CD8-positive, alpha-beta memory T cell (primary cell): ENCODE data around the gene CSTF1. TPM values are rescaled to one million over a fixed set of nuclear protein-coding genes. Genes with fewer than 3 reads are reported as not detected.

Experiments
- CTCF ChIA-PET: fragments of 350-600 bp; sonication (Branson Sonifier 250); formaldehyde crosslinking; loops from one replicate; lab custom pipeline; 2021; ENCODE audit warnings: antibody characterized with exemption; lab: Charles Lee
- POLR2A ChIA-PET: fragments of 350-600 bp; sonication (Branson Sonifier 250); formaldehyde crosslinking; loops from one replicate; lab custom pipeline; 2021; ENCODE audit warnings: antibody characterized with exemption; lab: Charles Lee
- DNase-seq, 5 donors: peaks; one replicate each; pipeline versions ENCODE4 v3.0.0 to v3.0.0-alpha.2; 2020 to 2022; ENCODE audit warnings: mixed read lengths in 1 of 5
- H3K27ac ChIP-seq: one replicate; pipeline ENCODE4 v1.7.0; 2013; ENCODE audit warnings: low read depth, mild to moderate bottlenecking, low read length, moderate library complexity
- H3K27me3 ChIP-seq: 2 replicates; pipeline ENCODE4 v1.7.0; 2013; ENCODE audit warnings: low read length, mild to moderate bottlenecking; ENCODE audit not compliant: insufficient read depth, poor library complexity, severe bottlenecking
- H3K36me3 ChIP-seq: 2 replicates; pipeline ENCODE4 v1.7.0; 2013; ENCODE audit warnings: mild to moderate bottlenecking, low read length, moderate library complexity; ENCODE audit not compliant: insufficient read depth
- H3K4me1 ChIP-seq: 2 replicates; pipeline ENCODE4 v1.7.0; 2013; ENCODE audit warnings: mild to moderate bottlenecking, low read length, moderate library complexity; ENCODE audit not compliant: insufficient read depth
- H3K4me3 ChIP-seq: 2 replicates; pipeline ENCODE4 v1.7.0; 2013; ENCODE audit warnings: mild to moderate bottlenecking, low read length
- H3K9me3 ChIP-seq: 2 replicates; pipeline ENCODE4 v1.7.0; 2013; ENCODE audit warnings: mild to moderate bottlenecking, low read length
- H3K27ac Mint-ChIP-seq, 8 donors: one replicate each; pipeline ENCODE4 v1.8.0; 2020 to 2021; ENCODE audit warnings: mixed read lengths in 8 of 8, mild to moderate bottlenecking in 6 of 8, inconsistent platforms in 3 of 8, moderate library complexity in 3 of 8
- H3K27me3 Mint-ChIP-seq, 2 donors: one replicate each; pipeline ENCODE4 v1.8.0; 2020 to 2021; ENCODE audit warnings: mixed read lengths in 2 of 2, mild to moderate bottlenecking in 1 of 2, moderate library complexity in 1 of 2
- H3K36me3 Mint-ChIP-seq, 3 donors: one replicate each; pipeline ENCODE4 v1.8.0; 2020 to 2021; ENCODE audit warnings: mixed read lengths in 3 of 3, inconsistent platforms in 1 of 3, mild to moderate bottlenecking in 1 of 3
- H3K4me1 Mint-ChIP-seq, 3 donors: one replicate each; pipeline ENCODE4 v1.8.0; 2020 to 2021; ENCODE audit warnings: mixed read lengths in 3 of 3, inconsistent platforms in 1 of 3, mild to moderate bottlenecking in 1 of 3
- H3K4me3 Mint-ChIP-seq, 7 donors: one replicate each; pipeline ENCODE4 v1.8.0; 2020 to 2021; ENCODE audit warnings: mixed read lengths in 7 of 7, mild to moderate bottlenecking in 6 of 7, moderate library complexity in 4 of 7, inconsistent platforms in 2 of 7
- H3K9me3 Mint-ChIP-seq, 5 donors: one replicate each; pipeline ENCODE4 v1.8.0; 2020 to 2022; ENCODE audit warnings: mixed read lengths in 5 of 5, mild to moderate bottlenecking in 3 of 5, moderate library complexity in 2 of 5, inconsistent platforms in 1 of 5
- polyA plus RNA-seq: library from polyadenylated mRNA; unstranded; fragments of 300-500 nt; fragmentation: Illumina TruSeq; gene quantifications from one replicate; pipeline ENCODE4 v1.2.3, GENCODE V29; 2021
- total RNA-seq, 2 experiments: library from RNA; stranded (reverse); gene quantifications; one replicate each; pipeline ENCODE4 v1.2.3, GENCODE V29; 2021

The CSTF1 gene
- total and polyA plus RNA-seq, 3 experiments from 2014 or later, result 37.0 to 54.7 (median 54.2) TPM

DNA sequence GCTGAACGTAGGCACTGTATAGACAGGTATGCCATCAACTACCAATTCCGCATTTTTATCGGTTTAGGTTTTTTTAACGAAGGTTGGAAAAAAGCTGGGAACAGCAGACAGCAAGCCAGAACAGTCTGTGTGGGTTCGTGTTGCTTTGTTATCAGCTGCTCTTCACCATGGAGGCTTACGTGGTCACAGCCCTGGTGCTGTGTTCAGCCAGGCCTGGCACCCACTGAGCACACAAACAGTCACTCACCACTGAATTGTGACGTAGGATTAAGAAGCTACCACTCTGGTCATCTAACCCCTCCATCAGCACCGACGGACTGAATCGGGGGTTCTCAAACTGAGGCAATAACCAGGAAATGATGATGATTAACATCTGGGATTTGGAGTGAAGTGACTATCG lies 20.5 kb upstream of the CSTF1 start:
- Histone ChIP-seq H3K36me3 (no peaks in the 10 kb centered on the region), H3K4me1 (no peaks in the 10 kb centered on the region), H3K27me3 (no peaks in the 10 kb centered on the region), H3K27ac (no peak overlapping the region), H3K9me3 (no peaks in the 10 kb centered on the region), H3K4me3 (no peak overlapping the region)
- Mint-ChIP-seq H3K9me3 (no peaks in the 10 kb centered on the region), H3K27ac (no peak overlapping the region), H3K36me3 (peaks cover 0 to 30% (median 5%) of the 10 kb centered on the region in 3 donors), H3K4me1 (peaks cover 5 to 33% (median 19%) of the 10 kb centered on the region in 3 donors), H3K27me3 (no peaks in the 10 kb centered on the region), H3K4me3 (no peak overlapping the region)
- no peak for DNase-seq
- POLR2A ChIA-PET, result interaction anchor here (0.6 kb wide), 1 partner anchor 1021 kb away, joined by 6 read pairs; no protein-coding TSS in a partner anchor
- CTCF ChIA-PET, result interaction anchor here (1.6 kb wide), 1 partner anchor 12 kb away, joined by 6 read pairs; no protein-coding TSS in a partner anchor

DNA sequence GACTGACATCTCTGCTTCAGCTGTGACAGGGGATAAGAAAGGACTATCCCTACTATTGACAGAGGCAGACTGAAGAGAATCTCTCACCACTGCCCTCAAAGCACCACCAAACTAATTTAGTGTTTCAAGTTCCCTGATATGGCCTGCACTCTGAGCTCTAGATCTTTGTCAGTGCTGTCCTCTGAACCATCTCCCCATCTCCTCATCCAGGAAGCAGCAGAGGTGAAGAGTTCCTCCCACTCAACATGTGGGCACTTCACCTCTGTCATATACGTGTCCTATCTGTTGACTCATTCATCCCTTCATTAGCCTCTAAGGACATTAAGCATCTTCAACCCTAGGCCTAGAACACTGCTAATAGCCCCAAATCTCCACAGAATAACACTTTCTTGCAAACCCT lies 19.6 kb upstream of the CSTF1 start:
- Mint-ChIP-seq H3K36me3 (peaks cover 0 to 21% (median under 1%) of the 10 kb centered on the region in 3 donors), H3K4me1 (peaks cover 5 to 33% (median 19%) of the 10 kb centered on the region in 3 donors), H3K9me3 (no peaks in the 10 kb centered on the region), H3K27ac (peak overlapping the region in 6 of 8 donors; percentile 17 to 68 (median 36)), H3K27me3 (no peaks in the 10 kb centered on the region), H3K4me3 (no peak overlapping the region)
- Histone ChIP-seq H3K27me3 (no peaks in the 10 kb centered on the region), H3K36me3 (no peaks in the 10 kb centered on the region), H3K27ac (no peak overlapping the region), H3K4me1 (no peaks in the 10 kb centered on the region), H3K9me3 (no peaks in the 10 kb centered on the region), H3K4me3 (no peak overlapping the region)
- ChIA-PET POLR2A (interaction anchor here (1.2 kb wide), 1 partner anchor 9 kb away, joined by 6 read pairs; no protein-coding TSS in a partner anchor), CTCF (interaction anchor here (1.6 kb wide), 1 partner anchor 13 kb away, joined by 6 read pairs; no protein-coding TSS in a partner anchor)
- DNase-seq, result no peak

DNA sequence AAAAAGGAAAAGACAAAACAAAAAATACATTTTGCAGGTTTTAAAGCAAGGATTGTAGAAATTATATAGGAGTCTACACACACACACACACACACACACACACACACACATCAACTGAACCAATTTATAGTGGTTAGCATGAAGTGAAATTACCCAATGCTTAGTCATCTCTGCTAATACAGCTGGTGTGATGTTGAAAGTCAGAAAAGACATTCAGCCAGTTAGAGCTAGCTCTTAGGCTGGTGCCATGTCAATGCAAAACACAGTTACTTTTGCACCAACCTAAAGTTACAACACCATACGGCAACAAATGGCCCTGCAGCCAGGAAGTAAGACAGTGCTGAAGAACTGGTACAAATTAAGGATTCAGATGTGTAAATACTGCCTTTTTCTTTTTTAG lies 18.5 kb upstream of the CSTF1 start:
- Histone ChIP-seq H3K36me3 (no peaks in the 10 kb centered on the region), H3K9me3 (no peaks in the 10 kb centered on the region), H3K4me1 (no peaks in the 10 kb centered on the region), H3K27me3 (no peaks in the 10 kb centered on the region), H3K4me3 (no peak overlapping the region), H3K27ac (no peak overlapping the region)
- peak overlapping the region in 2 of 8 donors; percentile 8 to 82 for H3K27ac Mint-ChIP-seq
- H3K4me1 Mint-ChIP-seq, result peaks cover 5 to 38% (median 19%) of the 10 kb centered on the region in 3 donors
- H3K27me3 Mint-ChIP-seq, result no peaks in the 10 kb centered on the region
- no peaks in the 10 kb centered on the region for H3K9me3 Mint-ChIP-seq
- H3K36me3 Mint-ChIP-seq, result peaks cover 0 to 13% (median 2%) of the 10 kb centered on the region in 3 donors
- CTCF ChIA-PET, result interaction anchor here (0.7 kb wide), 1 partner anchor 78 kb away, joined by 3 read pairs; no protein-coding TSS in a partner anchor
- H3K4me3 Mint-ChIP-seq, result no peak overlapping the region
- no peak for DNase-seq
- POLR2A ChIA-PET, result interaction anchor here (0.7 kb wide), 1 partner anchor 958 kb away, joined by 6 read pairs; no protein-coding TSS in a partner anchor

DNA sequence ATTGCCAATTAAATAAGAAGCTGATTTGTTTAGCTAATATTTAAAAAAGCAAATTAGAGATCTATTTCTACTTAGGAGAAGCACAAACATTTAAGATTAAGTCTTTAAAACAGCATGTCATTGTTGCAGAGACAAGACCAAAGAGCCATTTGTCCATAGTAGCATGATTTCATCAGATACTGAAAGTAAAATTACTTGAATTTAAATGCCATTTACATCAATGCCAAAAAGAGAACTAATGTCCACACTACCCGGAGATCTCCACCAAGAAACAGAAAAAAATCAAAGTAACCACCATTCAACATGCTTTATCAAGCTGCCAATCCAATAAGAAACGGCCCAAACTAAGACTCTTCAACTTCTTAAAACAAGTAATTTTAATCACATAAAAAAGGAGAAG lies 16.1 kb upstream of the CSTF1 start:
- no peaks in the 10 kb centered on the region for H3K9me3 ChIP-seq
- no peaks in the 10 kb centered on the region for H3K4me1 ChIP-seq
- peak overlapping the region in 1 of 8 donors; percentile 9 for H3K27ac Mint-ChIP-seq
- H3K36me3 ChIP-seq, result no peaks in the 10 kb centered on the region
- H3K4me1 Mint-ChIP-seq, result peaks cover 5 to 38% (median 19%) of the 10 kb centered on the region in 3 donors
- H3K27me3 ChIP-seq, result no peaks in the 10 kb centered on the region
- H3K9me3 Mint-ChIP-seq, result no peaks in the 10 kb centered on the region
- no peak for DNase-seq
- no peaks in the 10 kb centered on the region for H3K27me3 Mint-ChIP-seq
- ChIA-PET CTCF (interaction anchor here (1.1 to 1.9 kb wide), 2 partner anchors 8 to 18 kb away, joined by 3 to 5 read pairs; partner anchors contain the start of gene FAM210B), POLR2A (no interaction called here)
- no peak overlapping the region for H3K4me3 ChIP-seq
- no peak overlapping the region for H3K27ac ChIP-seq
- no peak overlapping the region for H3K4me3 Mint-ChIP-seq
- H3K36me3 Mint-ChIP-seq, result peaks cover 0 to 2% (median 1%) of the 10 kb centered on the region in 3 donors

DNA sequence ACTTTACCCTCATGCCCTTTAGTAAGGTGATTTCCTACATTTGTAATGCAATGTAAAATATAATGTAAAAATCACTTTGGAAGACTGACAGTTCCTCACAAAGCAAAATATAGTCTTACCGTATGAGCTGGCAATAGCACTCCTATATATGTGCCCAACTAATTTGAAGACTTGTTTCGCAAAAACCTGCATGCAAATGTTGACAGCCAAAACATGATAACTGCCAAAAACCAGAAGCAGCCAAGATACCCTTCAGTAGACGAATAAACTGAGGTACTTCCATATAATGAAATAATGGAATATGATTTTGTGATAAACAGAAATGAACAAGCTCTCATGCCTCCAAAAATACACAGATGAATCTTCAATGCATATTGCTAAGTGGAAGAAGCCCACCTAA lies 14.1 kb upstream of the CSTF1 start:
- Mint-ChIP-seq H3K4me1 (peaks cover 2 to 28% (median 12%) of the 10 kb centered on the region in 3 donors), H3K4me3 (no peak overlapping the region), H3K36me3 (peaks cover 0 to 2% (median 1%) of the 10 kb centered on the region in 3 donors), H3K9me3 (no peaks in the 10 kb centered on the region), H3K27ac (no peak overlapping the region), H3K27me3 (no peaks in the 10 kb centered on the region)
- H3K4me3 ChIP-seq, result no peak overlapping the region
- no peaks in the 10 kb centered on the region for H3K36me3 ChIP-seq
- H3K27ac ChIP-seq, result no peak overlapping the region
- no peaks in the 10 kb centered on the region for H3K27me3 ChIP-seq
- no peak for DNase-seq
- no peaks in the 10 kb centered on the region for H3K4me1 ChIP-seq
- no peaks in the 10 kb centered on the region for H3K9me3 ChIP-seq
- POLR2A ChIA-PET, result no interaction called here
- CTCF ChIA-PET, result no interaction called here

DNA sequence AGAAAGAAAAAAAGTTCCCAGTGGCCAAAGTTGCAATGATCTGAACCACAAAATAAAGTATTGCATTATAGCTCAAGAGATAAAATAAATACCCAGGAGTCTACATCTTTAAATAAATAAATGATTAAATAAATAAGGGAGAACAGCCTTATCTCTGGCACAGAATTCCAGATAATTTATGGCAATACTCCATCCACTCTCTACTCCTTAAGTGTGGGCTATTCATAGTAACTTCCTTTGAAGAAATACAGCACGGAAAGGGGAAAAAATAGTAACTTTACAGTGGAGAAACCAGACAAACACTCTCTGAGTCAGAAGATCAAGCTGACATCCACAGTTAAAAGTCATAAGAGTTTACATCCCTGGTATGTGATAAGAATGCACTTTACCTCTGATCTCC lies 12.1 kb upstream of the CSTF1 start:
- CTCF ChIA-PET, result no interaction called here
- H3K27me3 ChIP-seq, result no peaks in the 10 kb centered on the region
- H3K36me3 ChIP-seq, result no peaks in the 10 kb centered on the region
- H3K27ac Mint-ChIP-seq, result no peak overlapping the region
- no peaks in the 10 kb centered on the region for H3K4me1 ChIP-seq
- no peak for DNase-seq
- no peaks in the 10 kb centered on the region for H3K27me3 Mint-ChIP-seq
- H3K4me1 Mint-ChIP-seq, result peaks cover 2 to 18% (median 9%) of the 10 kb centered on the region in 3 donors
- no peak overlapping the region for H3K27ac ChIP-seq
- H3K36me3 Mint-ChIP-seq, result peaks cover 0 to 4% (median 4%) of the 10 kb centered on the region in 3 donors
- no peaks in the 10 kb centered on the region for H3K9me3 ChIP-seq
- H3K4me3 ChIP-seq, result no peak overlapping the region
- H3K9me3 Mint-ChIP-seq, result no peaks in the 10 kb centered on the region
- POLR2A ChIA-PET, result interaction anchor here (0.7 kb wide), 1 partner anchor 32 kb away, joined by 3 read pairs; no protein-coding TSS in a partner anchor
- H3K4me3 Mint-ChIP-seq, result no peak overlapping the region

DNA sequence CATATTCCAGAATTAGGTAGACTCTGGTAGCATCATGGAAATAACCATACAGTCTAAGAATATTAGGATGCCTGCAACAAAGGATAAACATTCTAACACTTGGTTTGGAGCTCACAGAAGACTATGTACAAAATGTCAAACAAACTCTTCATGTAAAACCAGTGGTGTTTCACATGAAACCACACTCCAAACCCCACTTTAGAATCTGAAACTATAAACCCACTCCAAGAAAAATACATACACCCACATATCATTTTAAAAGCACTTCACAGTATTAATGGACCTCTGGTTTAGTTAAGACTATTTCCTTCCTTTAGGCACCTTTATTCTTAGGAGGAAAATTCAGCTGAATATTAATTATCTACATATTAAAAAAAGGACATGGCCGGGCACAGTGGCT lies 10.9 kb upstream of the CSTF1 start:
- Histone ChIP-seq H3K36me3 (no peaks in the 10 kb centered on the region), H3K9me3 (no peaks in the 10 kb centered on the region), H3K27ac (no peak overlapping the region), H3K4me3 (no peak overlapping the region), H3K4me1 (no peaks in the 10 kb centered on the region), H3K27me3 (no peaks in the 10 kb centered on the region)
- CTCF ChIA-PET, result no interaction called here
- H3K27me3 Mint-ChIP-seq, result no peaks in the 10 kb centered on the region
- H3K9me3 Mint-ChIP-seq, result no peaks in the 10 kb centered on the region
- DNase-seq, result no peak
- peaks cover under 1 to 7% (median under 1%) of the 10 kb centered on the region in 3 donors for H3K4me1 Mint-ChIP-seq
- POLR2A ChIA-PET, result interaction anchor here (1.0 kb wide), 1 partner anchor 9 kb away, joined by 6 read pairs; no protein-coding TSS in a partner anchor
- peak overlapping the region in 3 of 8 donors; percentile 11 to 34 (median 24) for H3K27ac Mint-ChIP-seq
- no peak overlapping the region for H3K4me3 Mint-ChIP-seq
- H3K36me3 Mint-ChIP-seq, result peaks cover 0 to 8% (median 6%) of the 10 kb centered on the region in 3 donors

DNA sequence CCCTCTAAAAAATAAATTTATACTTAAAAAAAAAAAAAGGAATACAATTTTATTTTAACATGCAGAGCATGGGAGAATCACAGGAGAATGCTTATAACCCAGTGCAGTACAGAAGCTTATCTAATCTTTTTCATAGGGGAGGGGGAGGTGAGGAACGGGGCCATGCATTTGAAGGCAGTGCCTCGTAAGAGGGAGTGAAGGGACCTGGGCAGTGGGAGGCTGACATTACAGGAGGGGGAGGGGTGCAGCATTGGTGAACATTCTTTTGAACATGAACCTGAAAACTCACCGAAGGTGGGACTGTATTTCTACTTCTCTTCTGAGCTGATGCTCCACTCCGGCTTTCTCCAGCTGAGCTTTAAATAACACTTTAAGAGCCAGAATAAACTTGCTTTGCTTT lies 9.7 kb upstream of the CSTF1 start:
- Histone ChIP-seq H3K9me3 (no peaks in the 10 kb centered on the region), H3K36me3 (no peaks in the 10 kb centered on the region), H3K27me3 (no peaks in the 10 kb centered on the region), H3K4me3 (no peak overlapping the region), H3K4me1 (no peaks in the 10 kb centered on the region), H3K27ac (no peak overlapping the region)
- Mint-ChIP-seq H3K27ac (peak overlapping the region in 1 of 8 donors; percentile 19), H3K9me3 (no peaks in the 10 kb centered on the region), H3K4me1 (peaks cover 0 to 5% (median 0%) of the 10 kb centered on the region in 3 donors), H3K36me3 (peaks cover 0 to 8% (median 6%) of the 10 kb centered on the region in 3 donors), H3K27me3 (no peaks in the 10 kb centered on the region), H3K4me3 (no peak overlapping the region)
- POLR2A ChIA-PET, result no interaction called here
- DNase-seq, result no peak
- CTCF ChIA-PET, result no interaction called here
